ENCODE results near the gene ZNF580.

Gene ZNF580

DNA sequence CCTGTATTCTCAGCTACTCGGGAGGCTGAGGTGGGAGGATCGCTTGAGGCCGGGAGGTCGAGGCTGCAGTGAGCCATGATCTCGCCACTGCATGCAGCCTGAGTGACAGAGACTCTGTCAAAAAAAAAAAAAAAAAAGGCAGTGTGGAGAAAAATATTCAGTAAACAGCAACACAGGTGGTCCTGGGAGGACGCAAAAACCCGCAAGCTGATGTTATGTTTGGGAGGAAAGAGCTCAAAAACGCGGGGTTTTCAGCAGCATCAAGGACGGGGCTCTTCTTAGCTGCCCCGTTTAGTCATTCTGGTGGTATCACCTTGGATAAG, 15.8 kb upstream of the ZNF580 start:
- DNase-seq, result no peak

- DNase-seq, result no peak
These were observed 14.5 kb upstream of the ZNF580 start for GRCh38 chr19:55626350-55626749.

GRCh38 chr19:55632463-55632834, 8.4 kb upstream of the ZNF580 start:
- DNase-seq, result peak; percentile 88

- DNase-seq, result no peak
These were observed 6.9 kb upstream of the ZNF580 start for GRCh38 chr19:55633861-55634260.

- DNase-seq, result no peak
These were observed 5.5 kb upstream of the ZNF580 start for GRCh38 chr19:55635334-55635717.

GRCh38 chr19:55635856-55636440, 4.9 kb upstream of the ZNF580 start:
- DNase-seq, result no peak

- no peak for DNase-seq
These were observed 4.1 kb upstream of the ZNF580 start for GRCh38 chr19:55636723-55637122.

DNA sequence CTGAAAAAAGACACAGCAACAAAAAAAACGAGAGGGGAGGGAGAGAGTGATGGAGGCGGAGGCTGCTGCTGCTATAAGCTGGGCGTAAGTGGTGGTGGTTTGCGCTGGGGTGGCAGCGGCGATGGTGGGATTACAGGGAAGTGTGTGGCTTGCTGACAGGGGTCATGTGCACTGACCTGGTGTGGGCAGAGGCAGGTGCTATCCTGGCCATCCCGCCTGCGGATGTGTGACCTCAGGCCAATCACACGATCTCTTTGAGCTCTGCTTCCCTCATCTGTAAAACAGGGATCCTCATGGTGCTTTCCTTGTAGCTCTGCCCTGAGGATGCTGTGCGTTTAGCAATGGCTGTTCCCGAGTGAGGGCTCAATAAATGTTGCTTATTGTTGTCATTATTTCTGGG, 3.3 kb upstream of the ZNF580 start:
- no peak for DNase-seq

DNA sequence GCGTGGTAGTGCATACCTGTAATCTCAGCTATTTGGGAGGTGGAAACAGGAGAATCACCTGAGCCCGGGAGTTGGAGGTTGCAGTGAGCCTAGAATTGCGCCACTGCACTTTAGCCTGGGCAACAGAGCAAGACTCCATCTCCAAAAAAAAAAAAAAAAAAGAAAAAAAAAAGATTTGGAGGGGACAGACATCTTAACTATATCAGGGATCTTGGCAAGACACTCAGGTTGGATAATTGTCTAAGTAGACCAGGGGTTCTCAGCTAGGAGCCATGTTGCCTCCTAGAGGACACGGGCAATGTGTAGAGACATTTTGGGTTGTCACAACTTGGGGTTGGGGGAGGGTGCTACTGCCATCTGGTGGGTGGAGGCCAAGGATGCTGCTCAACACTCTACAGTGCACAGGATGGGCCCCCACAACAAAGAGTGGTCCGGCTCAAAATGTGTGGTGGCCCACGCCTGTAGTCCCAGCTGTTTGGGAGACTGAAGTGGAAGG, 1.9 kb upstream of the ZNF580 start:
- DNase-seq, result no peak

DNA sequence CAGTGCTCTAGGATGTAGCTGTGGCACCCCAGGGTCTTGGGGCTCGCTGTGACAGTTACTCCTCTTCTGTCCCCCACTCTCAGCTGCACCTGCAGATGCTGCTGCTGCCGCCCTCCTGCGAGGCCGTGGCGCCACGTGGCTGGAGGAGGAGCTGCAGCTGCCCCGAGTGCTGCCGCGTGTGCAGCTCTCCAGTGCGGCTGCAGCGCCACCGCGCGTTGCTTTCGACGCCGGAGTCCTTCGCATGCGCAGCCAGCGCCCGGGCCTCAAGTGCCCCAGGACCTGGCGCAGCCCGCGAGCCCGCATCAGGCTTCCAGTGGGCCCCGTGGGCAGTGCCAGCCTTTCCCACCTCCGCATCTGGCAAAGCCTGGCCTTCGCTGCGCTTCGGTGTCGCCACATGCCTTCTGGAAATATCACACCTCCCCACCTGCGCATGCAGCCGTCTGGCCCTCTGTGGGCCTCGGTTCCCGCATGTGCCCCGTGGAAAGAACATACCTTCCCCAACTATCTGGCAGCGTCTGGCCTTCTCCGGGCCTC, 692 bp upstream of the ZNF580 start:
- DNase-seq, result peak; percentile 79

GRCh38 chr19:55641426-55642152, 787 bp downstream of the ZNF580 start:
- no peak for DNase-seq

- DNase-seq, result no peak
These were observed 1.6 kb downstream of the ZNF580 start for GRCh38 chr19:55642153-55643002.

DNA sequence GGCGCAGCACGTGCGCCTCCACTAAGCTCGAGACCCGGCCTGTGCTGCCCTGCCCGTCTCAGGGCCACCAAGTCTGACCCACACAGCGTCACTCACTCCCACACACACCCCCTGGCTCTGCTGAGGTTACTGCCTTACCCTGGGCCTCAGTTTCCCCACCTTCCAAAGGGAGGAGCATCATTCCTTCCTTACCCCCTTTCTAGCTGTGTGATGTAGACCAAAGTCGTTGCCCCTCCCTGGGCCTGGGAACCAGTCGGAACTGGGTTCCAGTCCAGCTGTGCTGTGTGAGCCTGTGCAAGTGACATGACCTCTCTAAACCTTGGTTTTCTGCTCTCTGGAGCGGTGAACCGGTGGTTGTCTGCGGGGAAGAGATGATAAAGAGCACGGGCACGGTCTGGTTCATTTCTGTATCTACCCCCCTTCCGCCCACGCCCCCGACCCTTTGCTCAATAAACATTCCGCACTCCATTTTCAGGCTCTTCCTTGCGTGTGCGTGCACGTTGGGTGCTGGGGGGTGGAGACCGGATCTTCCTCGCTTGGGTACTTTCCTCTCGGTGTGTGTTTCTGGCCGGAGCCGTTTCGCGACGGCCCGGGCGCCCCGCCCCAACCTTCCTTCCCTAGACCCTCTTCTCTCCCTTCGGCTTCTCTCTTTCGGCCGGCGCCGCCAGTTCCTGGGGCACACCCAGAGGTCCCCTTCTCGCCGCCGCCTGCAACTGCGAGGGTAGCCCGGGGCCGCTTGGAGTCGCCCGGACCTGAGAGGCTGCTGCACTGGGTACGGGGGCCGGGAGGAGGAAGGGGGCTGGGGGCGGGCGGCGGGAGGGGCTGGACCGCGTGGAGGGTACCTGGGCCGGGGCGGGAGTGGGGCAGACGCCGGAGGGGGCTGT, 2.4 kb downstream of the ZNF580 start, which contains the start of gene ZNF581:
TSS of gene ZNF581 (plus strand) at position 647 of the 884 bp plus-strand sequence. CDS start 923 bp downstream, outside the sequence.
- DNase-seq, result no peak

GRCh38 chr19:55643887-55644176, 3.0 kb downstream of the ZNF580 start:
- DNase-seq, result no peak

DNA sequence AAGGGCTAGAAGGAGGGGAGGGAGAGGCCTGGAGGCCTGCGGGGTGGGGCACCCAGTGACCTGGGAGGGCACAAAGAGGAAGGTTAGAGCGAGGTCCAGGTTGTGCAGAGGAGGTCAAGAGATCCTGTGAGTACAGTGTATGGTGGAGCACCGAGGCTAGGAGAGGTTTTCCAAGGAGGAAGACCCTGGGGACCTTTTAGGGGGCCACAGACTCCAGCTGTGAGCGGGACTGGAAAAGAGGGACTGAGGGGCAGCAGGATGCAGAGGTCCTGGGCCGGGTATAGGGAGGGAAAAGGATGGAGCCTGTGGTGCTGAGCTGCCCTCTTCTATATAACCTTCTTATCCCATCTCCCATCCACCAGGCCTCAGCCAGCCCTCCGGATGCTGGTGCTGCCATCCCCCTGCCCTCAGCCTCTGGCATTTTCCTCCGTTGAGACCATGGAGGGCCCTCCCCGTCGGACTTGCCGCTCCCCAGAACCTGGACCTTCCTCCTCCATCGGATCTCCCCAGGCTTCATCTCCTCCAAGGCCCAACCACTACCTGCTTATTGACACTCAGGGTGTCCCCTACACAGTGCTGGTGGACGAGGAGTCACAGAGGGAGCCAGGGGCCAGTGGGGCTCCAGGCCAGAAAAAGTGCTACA, 3.5 kb downstream of the ZNF580 start:
- DNase-seq, result no peak

- DNase-seq, result no peak
These were observed 4.2 kb downstream of the ZNF580 start for GRCh38 chr19:55644842-55645511.

GRCh38 chr19:55645512-55645881, 4.7 kb downstream of the ZNF580 start:
- DNase-seq, result no peak

- no peak for DNase-seq
These were observed 6.3 kb downstream of the ZNF580 start for GRCh38 chr19:55646889-55647731.

DNA sequence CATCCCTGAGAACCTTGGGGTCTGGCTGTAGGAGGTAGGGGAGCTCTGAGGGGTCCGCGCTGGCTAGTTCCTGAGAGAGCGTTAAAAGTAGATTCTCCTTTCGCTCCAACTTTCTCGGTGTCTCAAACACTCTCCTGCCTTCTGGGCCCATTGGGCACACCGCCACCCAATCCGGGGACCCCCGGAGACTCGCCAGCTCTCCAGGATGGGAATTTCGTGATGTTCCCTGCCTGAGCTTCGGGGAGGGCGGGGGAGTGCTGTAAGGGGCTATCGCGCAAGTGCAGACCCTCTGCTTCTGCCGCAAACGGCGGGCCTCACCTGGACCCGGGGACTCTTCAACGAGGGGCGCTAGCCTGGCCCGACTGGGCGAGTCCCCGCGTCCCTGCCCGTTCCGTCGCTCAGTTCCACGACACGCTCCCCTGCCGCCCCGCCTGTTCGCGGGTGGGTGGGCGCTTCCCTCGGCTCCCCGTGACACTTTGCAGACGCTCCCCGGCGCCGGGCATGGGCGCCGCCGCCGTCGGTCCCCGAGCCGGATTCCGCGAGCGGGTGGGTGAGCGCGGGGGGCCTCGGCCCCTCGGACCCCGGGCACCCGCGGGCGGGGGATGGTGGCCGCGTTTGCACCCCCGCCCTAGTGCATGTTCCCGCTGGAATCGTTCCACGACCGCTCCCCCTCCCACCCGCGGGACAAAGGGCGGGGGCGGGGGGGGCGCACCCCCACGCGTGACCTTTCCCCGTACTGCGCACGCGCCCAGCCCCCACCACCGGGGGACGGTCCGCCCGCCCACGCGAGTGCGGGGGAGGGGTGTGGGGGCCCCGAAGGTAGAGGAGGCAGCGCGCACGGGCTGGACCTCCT, 7.2 kb downstream of the ZNF580 start, which contains the start of gene CCDC106:
TSS of gene CCDC106 (plus strand) at position 481 of the 853 bp plus-strand sequence. CDS start 835 bp downstream, outside the sequence.
- no peak for DNase-seq
